WTC11 (cell line): ENCODE measurements around the gene ACMSD. TPM values are rescaled to one million over a fixed set of nuclear protein-coding genes. Genes with fewer than 3 reads are reported as not detected.

Experiments
- ATAC-seq: fragments of 200-7000 bp; cut with Tn5 transposase; 2 replicates; pipeline ENCODE4 v1.10.0; 2021; ENCODE audit warnings: mild to moderate bottlenecking, moderate library complexity
- CTCF ChIA-PET: fragments of 300-600 bp; sonication (Branson Sonifier 250); formaldehyde crosslinking; loops from one replicate; lab custom pipeline; 2021; ENCODE audit warnings: antibody characterized with exemption; lab: Charles Lee
- POLR2A ChIA-PET: fragments of 350-600 bp; sonication (Branson Sonifier 250); formaldehyde crosslinking; loops from one replicate; lab custom pipeline; 2021; ENCODE audit warnings: antibody characterized with exemption; lab: Charles Lee
- DNase-seq: peaks from one replicate; pipeline ENCODE4 v3.0.0; 2021; ENCODE audit warnings: low spot score
- H3K27ac Mint-ChIP-seq: 2 replicates; pipeline ENCODE4 v1.8.0; 2021; ENCODE audit warnings: mixed read lengths
- H3K27me3 Mint-ChIP-seq: 2 replicates; pipeline ENCODE4 v1.8.0; 2021; ENCODE audit warnings: low read depth, mild to moderate bottlenecking, moderate library complexity, mixed read lengths
- H3K36me3 Mint-ChIP-seq: 2 replicates; pipeline ENCODE4 v1.8.0; 2021; ENCODE audit warnings: mixed read lengths
- H3K4me1 Mint-ChIP-seq: 2 replicates; pipeline ENCODE4 v1.8.0; 2022; ENCODE audit warnings: mixed read lengths
- H3K4me3 Mint-ChIP-seq: 2 replicates; pipeline ENCODE4 v1.8.0; 2021; ENCODE audit warnings: mild to moderate bottlenecking, moderate library complexity, mixed read lengths
- H3K9me3 Mint-ChIP-seq: 2 replicates; pipeline ENCODE4 v1.8.0; 2021; ENCODE audit warnings: mixed read lengths
- AFF4 ChIP-seq: sonication (generic); formaldehyde crosslinking; IDR thresholded peaks from 2 replicates; pipeline ENCODE4 v1.8.1; 2023; ENCODE audit warnings: mild to moderate bottlenecking, missing genetic modification reagents, borderline replicate concordance
- ARID4B ChIP-seq: sonication (generic); formaldehyde crosslinking; IDR thresholded peaks from 2 replicates; pipeline ENCODE4 v1.8.0; 2023; ENCODE audit warnings: missing genetic modification reagents, mild to moderate bottlenecking, borderline replicate concordance
- CREB1 ChIP-seq: sonication (generic); formaldehyde crosslinking; IDR thresholded peaks from 2 replicates; pipeline ENCODE4 v1.8.0; 2023; ENCODE audit warnings: mild to moderate bottlenecking, missing genetic modification reagents
- CTCF ChIP-seq: fragments of 200-600 bp; IDR thresholded peaks from 2 replicates; pipeline ENCODE4 v1.8.0; 2022; ENCODE audit warnings: antibody characterized with exemption
- E2F1 ChIP-seq: sonication (generic); formaldehyde crosslinking; IDR thresholded peaks from 2 replicates; pipeline ENCODE4 v1.8.0; 2022; ENCODE audit warnings: mild to moderate bottlenecking, missing genetic modification reagents
- EMX1 ChIP-seq: fragments of 250-450 bp; sonication (Bioruptor Pico); IDR thresholded peaks from 2 replicates; pipeline ENCODE4 v1.8.0; 2021; ENCODE audit warnings: mild to moderate bottlenecking
- FOXJ3 ChIP-seq: sonication (generic); formaldehyde crosslinking; IDR thresholded peaks from 2 replicates; pipeline ENCODE4 v1.9.0; 2021; ENCODE audit warnings: missing genetic modification reagents, mild to moderate bottlenecking, borderline replicate concordance
- HMGXB4 ChIP-seq: sonication (generic); formaldehyde crosslinking; IDR thresholded peaks from 2 replicates; pipeline ENCODE4 v1.8.1; 2023; ENCODE audit warnings: mild to moderate bottlenecking, moderate library complexity, missing genetic modification reagents
- IRF1 ChIP-seq: sonication (generic); formaldehyde crosslinking; IDR thresholded peaks from 2 replicates; pipeline ENCODE4 v1.8.0; 2023; ENCODE audit warnings: missing genetic modification reagents
- KAT7 ChIP-seq: sonication (generic); formaldehyde crosslinking; IDR thresholded peaks from 2 replicates; pipeline ENCODE4 v1.8.1; 2023; ENCODE audit warnings: missing genetic modification reagents, mild to moderate bottlenecking, borderline replicate concordance
- NR1H2 ChIP-seq: sonication (generic); formaldehyde crosslinking; IDR thresholded peaks from 2 replicates; pipeline ENCODE4 v1.9.0; 2021; ENCODE audit warnings: mild to moderate bottlenecking, moderate library complexity, missing genetic modification reagents
- RORB ChIP-seq: fragments of 250-450 bp; sonication (Bioruptor Pico); IDR thresholded peaks from 2 replicates; pipeline ENCODE4 v1.9.0; 2021; ENCODE audit warnings: mild to moderate bottlenecking
- SMAD3 ChIP-seq: sonication (generic); formaldehyde crosslinking; IDR thresholded peaks from 2 replicates; pipeline ENCODE4 v1.8.0; 2022; ENCODE audit warnings: missing genetic modification reagents, mild to moderate bottlenecking, borderline replicate concordance
- SOX15 ChIP-seq: fragments of 250-450 bp; sonication (Bioruptor Pico); IDR thresholded peaks from 2 replicates; pipeline ENCODE4 v1.9.0; 2021; ENCODE audit warnings: mild to moderate bottlenecking
- ZBTB43 ChIP-seq: sonication (generic); formaldehyde crosslinking; IDR thresholded peaks from 2 replicates; pipeline ENCODE4 v1.8.1; 2023; ENCODE audit warnings: mild to moderate bottlenecking, missing genetic modification reagents
- ZNF138 ChIP-seq: sonication (generic); formaldehyde crosslinking; conservative IDR thresholded peaks from 2 replicates; pipeline ENCODE4 v1.8.1; 2022; ENCODE audit warnings: mild to moderate bottlenecking, moderate library complexity, missing genetic modification reagents
- ZNF425 ChIP-seq: fragments of 250-450 bp; sonication (Bioruptor Pico); conservative IDR thresholded peaks from 2 replicates; pipeline ENCODE4 v1.9.0; 2021; ENCODE audit warnings: mild to moderate bottlenecking
- total RNA-seq: library from RNA; stranded (reverse); gene quantifications from 3 replicates; pipeline ENCODE4 v1.2.3, GENCODE V29; 2021

The ACMSD gene
- total RNA-seq, 1 experiment from 2014 or later: not detected

- TF ChIP-seq CTCF: no peak
Observed at GRCh38 chr2:134862069-134862468, 23.7 kb downstream of the ACMSD start (continued).

GRCh38 chr2:134862674-134863073, 24.3 kb downstream of the ACMSD start:
- Mint-ChIP-seq H3K4me1 (no peaks in the 10 kb centered on the region), H3K4me3 (no peak overlapping the region), H3K27me3 (no peaks in the 10 kb centered on the region), H3K36me3 (no peaks in the 10 kb centered on the region), H3K27ac (no peak overlapping the region), H3K9me3 (peaks cover 16% of the 10 kb centered on the region)
- ChIA-PET CTCF (no interaction called here), POLR2A (no interaction called here)
- DNase-seq (no peak), ATAC-seq (no peak)
- TF ChIP-seq E2F1 (no peak), KAT7 (CRISPR knock-in tag) (no peak), ZNF138 (CRISPR knock-in tag) (no peak), CREB1 (CRISPR knock-in tag) (no peak), HMGXB4 (CRISPR knock-in tag) (no peak), IRF1 (CRISPR knock-in tag) (no peak), SMAD3 (no peak), RORB (no peak), SOX15 (CRISPR knock-in tag) (no peak), ARID4B (no peak), ZNF425 (CRISPR knock-in tag) (no peak), EMX1 (CRISPR knock-in tag) (no peak), NR1H2 (no peak), FOXJ3 (CRISPR knock-in tag) (no peak), AFF4 (CRISPR knock-in tag) (no peak), ZBTB43 (CRISPR knock-in tag) (no peak)
